ENCODE data around the gene NFASC. TPM values are rescaled to one million over a fixed set of nuclear protein-coding genes. Genes with fewer than 3 reads are reported as not detected.

The NFASC gene
- total RNA-seq, result 4.0 and 5.4 TPM in 2 replicates

GRCh38 chr1:204870160-204870912, at the start of gene NFASC:
Gene NFASC (plus strand): TSS chr1:204870862. CDS start chr1:204944316, 73,454 bp downstream.

GRCh38 chr1:205042911-205043806, 172.5 kb downstream of the NFASC start, which contains the start of gene CNTN2:
Gene CNTN2 (plus strand): TSS chr1:205043212. CDS start chr1:205053186, 9,974 bp downstream.

Other genes with a start within 250 kb of the NFASC start
- gene LRRN2, start 185.1 kb upstream of the NFASC start, total RNA-seq, result not detected in 2 replicates
- gene CNTN2, start 172.3 kb downstream of the NFASC start, total RNA-seq, result 0.07 TPM in 1 of 2 replicates, not detected in the other
- 0.78 and 1.9 TPM in 2 replicates for gene TMEM81, start 213.6 kb downstream of the NFASC start, total RNA-seq

Measured in airway epithelial cell (primary cell).